Endothelial cell of umbilical vein (primary cell): ENCODE measurements around the gene NFATC3. TPM values are rescaled to one million over a fixed set of nuclear protein-coding genes. Genes with fewer than 3 reads are reported as not detected.

Source experiments
- BruUV-seq: library from RNA; stranded (reverse); fragments of 400-500 nt; replicated peaks from 2 replicates; lab custom pipeline; 2021; lab: Mats Ljungman, UMichigan
- CTCF ChIA-PET: fragments of 300-600, 350-600 bp; sonication (Branson Sonifier 250); formaldehyde crosslinking; loops from one replicate; lab custom pipeline; 2021; ENCODE audit warnings: antibody characterized with exemption, inconsistent platforms; lab: Charles Lee
- POLR2A ChIA-PET: fragments of 300-600, 350-600 bp; sonication (Branson Sonifier 250); formaldehyde crosslinking; loops from one replicate; lab custom pipeline; 2021; ENCODE audit warnings: antibody characterized with exemption, inconsistent platforms; lab: Charles Lee
- DNase-seq: peaks from one replicate; pipeline ENCODE4 v3.0.0-alpha.2; 2011; ENCODE audit warnings: low read depth, low spot score
- FAIRE-seq: peaks from 2 replicates; lab custom pipeline; 2011; peaks lifted over from hg19 to GRCh38; lab: Jason Lieb, UNC
- H2AFZ ChIP-seq: 2 replicates; pipeline ENCODE4 v1.6.0; 2012; ENCODE audit warnings: low read depth, low read length, control low read depth, inconsistent platforms
- H3K27ac ChIP-seq: 2 replicates; pipeline ENCODE4 v1.5.1; 2011; ENCODE audit warnings: low read depth, mild to moderate bottlenecking, control low read depth, low read length, moderate library complexity; ENCODE audit not compliant: insufficient read depth
- H3K27me3 ChIP-seq, 2 experiments: 2 replicates each; pipeline versions ENCODE4 v1.6.0 to v1.6.1; 2011; ENCODE audit warnings: low read length in 2 of 2, mixed read lengths in 1 of 2; ENCODE audit not compliant: control insufficient read depth in 2 of 2, insufficient read depth in 2 of 2
- H3K36me3 ChIP-seq, 2 experiments: 2 replicates in 1 of 2; 3 replicates in 1 of 2; pipeline ENCODE4 v1.5.1; 2011; ENCODE audit warnings: low read length in 2 of 2, mild to moderate bottlenecking in 1 of 2, moderate library complexity in 1 of 2; ENCODE audit not compliant: control insufficient read depth in 2 of 2, insufficient read depth in 2 of 2; ENCODE audit errors: extremely low read depth in 1 of 2
- H3K4me1 ChIP-seq: 3 replicates; pipeline ENCODE4 v1.5.1; 2011; ENCODE audit warnings: mild to moderate bottlenecking, low read length; ENCODE audit not compliant: control insufficient read depth, insufficient read depth; ENCODE audit errors: extremely low read depth
- H3K4me2 ChIP-seq: 2 replicates; pipeline ENCODE4 v1.6.1; 2011; ENCODE audit warnings: low read length, control low read depth, mixed read lengths; ENCODE audit not compliant: insufficient read depth
- H3K4me3 ChIP-seq, 3 experiments: fragments of 200-600 bp in 1 of 3; sonication (generic), shearing (Covaris generic) in 1 of 3; replicated peaks in 1 of 3; 2 replicates each; pipeline ENCODE4 v1.5.1; 2011 to 2016; ENCODE audit warnings: control low read depth in 3 of 3, low read length in 3 of 3, mild to moderate bottlenecking in 2 of 3, inconsistent platforms in 1 of 3, low read depth in 1 of 3, moderate library complexity in 1 of 3; ENCODE audit not compliant: insufficient read depth in 1 of 3
- H3K79me2 ChIP-seq: 2 replicates; pipeline ENCODE4 v1.6.0; 2012; ENCODE audit warnings: low read length, inconsistent platforms; ENCODE audit not compliant: control insufficient read depth, insufficient read depth
- H3K9ac ChIP-seq: replicated peaks from 2 replicates; pipeline ENCODE3; 2011; ENCODE audit warnings: low read length, control low read depth; ENCODE audit not compliant: insufficient read depth; ENCODE audit errors: extremely low read depth
- H3K9me1 ChIP-seq: replicated peaks from 3 replicates; pipeline ENCODE4 v1.6.0; 2011; ENCODE audit warnings: mild to moderate bottlenecking, low read length; ENCODE audit not compliant: control insufficient read depth, insufficient read depth; ENCODE audit errors: extremely low read depth
- H3K9me3 ChIP-seq: replicated peaks from 2 replicates; pipeline ENCODE4 v1.5.1; 2012; ENCODE audit warnings: low read length, inconsistent platforms; ENCODE audit not compliant: control insufficient read depth, insufficient read depth
- H4K20me1 ChIP-seq: replicated peaks from 2 replicates; pipeline ENCODE3; 2011; ENCODE audit warnings: mild to moderate bottlenecking, low read length; ENCODE audit not compliant: control insufficient read depth, insufficient read depth; ENCODE audit errors: extremely low read depth
- EZH2 ChIP-seq: IDR thresholded peaks from 2 replicates; pipeline ENCODE4 v1.6.1; 2012; ENCODE audit warnings: borderline replicate concordance, low read depth, mild to moderate bottlenecking, moderate library complexity, low read length, inconsistent platforms; ENCODE audit not compliant: severe bottlenecking
- FOS ChIP-seq: IDR thresholded peaks from 2 replicates; pipeline ENCODE4 v1.6.1; 2011; ENCODE audit warnings: mild to moderate bottlenecking, low read length, moderate library complexity, borderline replicate concordance; ENCODE audit not compliant: insufficient read depth
- MYC ChIP-seq: IDR thresholded peaks from one replicate; pipeline ENCODE4 v1.6.1; 2011; ENCODE audit warnings: mild to moderate bottlenecking, low read depth, low read length
- POLR2A ChIP-seq: IDR thresholded peaks from 2 replicates; pipeline ENCODE4 v1.6.1; 2012; ENCODE audit warnings: low read depth, mild to moderate bottlenecking, control low read depth, low read length
- dilution Hi-C: fragments of 300-500 bp; cut with MboI; formaldehyde crosslinking; loops from one replicate; pipeline ENCODE4 v1.15.0; 2019; ENCODE audit warnings: low sequenced_read_pairs; ENCODE audit not compliant: extremely low pct_ligation_motif_present
- intact Hi-C: fragments of 100-400 bp; cut with micrococcal nuclease; formaldehyde crosslinking; loops from one replicate; pipeline ENCODE4 v1.10.0; 2022
- polyA plus RNA-seq, 4 experiments: library from polyadenylated mRNA; depleted of rRNA in 3 of 4; stranded (reverse) in 3 of 4; unstranded in 1 of 4; fragments of >200 nt; gene quantifications; 2 replicates each; pipeline versions ENCODE4 v1.2.1 to v1.2.3, GENCODE V29; 2011 to 2012; ENCODE audit warnings: missing spikeins in 1 of 4
- total RNA-seq: library from RNA; stranded (reverse); gene quantifications from 2 replicates; pipeline ENCODE4 v1.2.3, GENCODE V29; 2021
- TF ChIP-seq, protein P1 (sequence below), 2 donors: IDR thresholded peaks; 1 replicate in 1 of 2; 2 replicates in 1 of 2; pipeline ENCODE4 v1.5.1; 2011; ENCODE audit warnings: low read length in 2 of 2, mild to moderate bottlenecking in 2 of 2, moderate library complexity in 2 of 2, control low read depth in 1 of 2, inconsistent platforms in 1 of 2, low read depth in 1 of 2; ENCODE audit not compliant: insufficient read depth in 1 of 2; ENCODE audit errors: extremely low read depth in 1 of 2

NFATC3 gene
- total and polyA plus RNA-seq, 2 donors (not counting 3 experiments of a cell fraction or from before 2014, with no cell fraction given): 15.6 to 33.1 TPM

DNA sequence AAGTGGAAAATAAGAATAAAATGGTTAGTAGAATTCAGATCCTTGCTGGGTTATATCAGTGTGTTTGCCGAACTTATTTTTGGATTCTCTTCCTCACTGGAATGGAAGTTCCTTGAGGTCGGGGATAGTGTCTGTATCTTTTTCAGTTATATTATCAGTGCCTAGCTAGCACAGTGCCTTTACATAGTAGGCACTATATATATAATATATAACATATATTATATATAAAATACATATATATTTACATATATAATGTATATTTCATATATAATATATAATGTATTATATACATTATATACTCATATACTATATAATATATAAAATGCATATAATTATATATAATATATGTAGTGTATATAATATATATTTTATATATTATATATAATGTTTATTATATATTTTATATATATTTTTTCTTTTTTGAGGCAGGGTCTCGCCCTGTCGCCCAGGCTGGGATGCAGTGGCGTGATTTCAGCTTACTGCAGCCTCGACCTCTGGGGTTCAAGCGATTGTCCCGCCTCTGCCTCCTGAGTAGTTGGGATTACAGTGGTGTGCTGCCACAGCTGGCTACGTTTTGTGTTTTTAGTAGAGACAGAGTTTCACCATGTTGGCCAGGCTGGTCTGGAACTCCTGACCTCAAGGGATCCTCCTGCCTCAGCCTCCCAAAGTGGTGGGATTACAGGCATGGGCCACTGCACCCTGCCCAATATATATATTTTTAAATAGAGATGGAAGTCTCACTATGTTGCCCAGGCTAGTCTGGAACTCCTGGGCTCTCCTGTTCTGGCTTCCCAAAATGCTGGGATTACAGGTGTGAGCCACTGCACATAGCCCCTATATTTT lies 3.2 kb downstream of the NFATC3 start:
- H3K4me3 ChIP-seq: no peak overlapping the region
- TF ChIP-seq FOS (no peak), MYC (no peak), EZH2 (no peak), POLR2A (no peak)
- TF ChIP-seq, protein P1, sequence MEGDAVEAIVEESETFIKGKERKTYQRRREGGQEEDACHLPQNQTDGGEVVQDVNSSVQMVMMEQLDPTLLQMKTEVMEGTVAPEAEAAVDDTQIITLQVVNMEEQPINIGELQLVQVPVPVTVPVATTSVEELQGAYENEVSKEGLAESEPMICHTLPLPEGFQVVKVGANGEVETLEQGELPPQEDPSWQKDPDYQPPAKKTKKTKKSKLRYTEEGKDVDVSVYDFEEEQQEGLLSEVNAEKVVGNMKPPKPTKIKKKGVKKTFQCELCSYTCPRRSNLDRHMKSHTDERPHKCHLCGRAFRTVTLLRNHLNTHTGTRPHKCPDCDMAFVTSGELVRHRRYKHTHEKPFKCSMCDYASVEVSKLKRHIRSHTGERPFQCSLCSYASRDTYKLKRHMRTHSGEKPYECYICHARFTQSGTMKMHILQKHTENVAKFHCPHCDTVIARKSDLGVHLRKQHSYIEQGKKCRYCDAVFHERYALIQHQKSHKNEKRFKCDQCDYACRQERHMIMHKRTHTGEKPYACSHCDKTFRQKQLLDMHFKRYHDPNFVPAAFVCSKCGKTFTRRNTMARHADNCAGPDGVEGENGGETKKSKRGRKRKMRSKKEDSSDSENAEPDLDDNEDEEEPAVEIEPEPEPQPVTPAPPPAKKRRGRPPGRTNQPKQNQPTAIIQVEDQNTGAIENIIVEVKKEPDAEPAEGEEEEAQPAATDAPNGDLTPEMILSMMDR (IDR thresholded peaks at IDR 0.05; ENCODE audit: extremely low read depth in 1 of 2, insufficient read depth in 1 of 2, low read depth in 1 of 2, low read length in 2 of 2): no peak
- H3K36me3 ChIP-seq: no peaks in the 10 kb centered on the region
- intact Hi-C loops (loop anchor here (5.0 to 10.0 kb wide), 2 partner anchors 39 to 236 kb away; no protein-coding TSS in a partner anchor), dilution Hi-C loops (no loop called here)
- no peaks in the 10 kb centered on the region for H3K9me3 ChIP-seq
- no peak overlapping the region for H3K27ac ChIP-seq
- no peaks in the 10 kb centered on the region for H3K9me1 ChIP-seq
- CTCF ChIA-PET: interaction anchor here (1.2 kb wide), 1 partner anchor 142 kb away, joined by 3 read pairs; no protein-coding TSS in a partner anchor
- H3K27me3 ChIP-seq: no peaks in the 10 kb centered on the region
- peaks cover 2% of the 10 kb centered on the region for H4K20me1 ChIP-seq
- peaks cover 70% of the 10 kb centered on the region for H3K79me2 ChIP-seq
- no peak overlapping the region for H2AFZ ChIP-seq
- no peak overlapping the region for H3K9ac ChIP-seq
- POLR2A ChIA-PET: no interaction called here
- DNase-seq (no peak), FAIRE-seq (no peak)
- no TSS peak for BruUV-seq
- H3K4me2 ChIP-seq: peak overlapping the region; percentile 91
- peaks cover 25% of the 10 kb centered on the region for H3K4me1 ChIP-seq
